OCI-M1 (cell line): ENCODE results near the gene QRFP.

ENCODE experiments used
- DNase-seq: peaks from one replicate; lab custom pipeline; 2025; lab: John Stamatoyannopoulos, UW

Gene QRFP

GRCh38 chr9:130896233-130897014 lies at the start of gene QRFP:
TSS of gene QRFP (minus strand) at chr9:130896812. CDS start at chr9:130893838, 2,974 bp downstream.
- no peak for DNase-seq

GRCh38 chr9:130945173-130945572 lies 48.6 kb upstream of the QRFP start:
- no peak for DNase-seq

- DNase-seq = no peak
These were observed 48.0 kb upstream of the QRFP start for GRCh38 chr9:130944510-130945058.

GRCh38 chr9:130943777-130944176 lies 47.2 kb upstream of the QRFP start:
- DNase-seq = no peak

- no peak for DNase-seq
These were observed 46.6 kb upstream of the QRFP start for GRCh38 chr9:130943221-130943620.

GRCh38 chr9:130942679-130943078 lies 46.1 kb upstream of the QRFP start:
- DNase-seq = no peak

GRCh38 chr9:130942084-130942483 lies 45.5 kb upstream of the QRFP start:
- no peak for DNase-seq

GRCh38 chr9:130940693-130941576 lies 44.3 kb upstream of the QRFP start:
- peak; percentile 63 for DNase-seq

GRCh38 chr9:130940027-130940549 lies 43.5 kb upstream of the QRFP start:
- no peak for DNase-seq

- DNase-seq = peak; percentile 5
These were observed 42.9 kb upstream of the QRFP start for GRCh38 chr9:130939405-130940026.

- peak; percentile 31 for DNase-seq
These were observed 42.2 kb upstream of the QRFP start, which contains the start of gene FIBCD1 for GRCh38 chr9:130938652-130939404. TSS of gene FIBCD1 (minus strand) at chr9:130939247. CDS start at chr9:130938607, 640 bp downstream.

GRCh38 chr9:130938184-130938651 lies 41.6 kb upstream of the QRFP start:
- DNase-seq = no peak

GRCh38 chr9:130937146-130938076 lies 40.8 kb upstream of the QRFP start:
- DNase-seq = no peak

GRCh38 chr9:130936285-130937117 lies 39.9 kb upstream of the QRFP start:
- no peak for DNase-seq

- DNase-seq = no peak
These were observed 39.1 kb upstream of the QRFP start for GRCh38 chr9:130935648-130936271.

- DNase-seq = no peak
These were observed 38.4 kb upstream of the QRFP start for GRCh38 chr9:130934702-130935647.

- DNase-seq = no peak
These were observed 37.6 kb upstream of the QRFP start for GRCh38 chr9:130934246-130934645.
